B cell (primary cell): ENCODE data around the gene CISH. TPM values are rescaled to one million over a fixed set of nuclear protein-coding genes. Genes with fewer than 3 reads are reported as not detected.

Experiments used
- ATAC-seq: fragments of 200-7000 bp; cut with Tn5 transposase; one replicate; pipeline ENCODE4 v1.10.0; 2021; ENCODE audit warnings: low read depth, mild to moderate bottlenecking, moderate number of reproducible peaks, moderate library complexity
- CTCF ChIA-PET: fragments of 350-600 bp; sonication (Branson Sonifier 250); formaldehyde crosslinking; loops from one replicate; lab custom pipeline; 2021; ENCODE audit warnings: antibody characterized with exemption, inconsistent platforms; lab: Charles Lee
- POLR2A ChIA-PET: fragments of 350-600 bp; sonication (Branson Sonifier 250); formaldehyde crosslinking; loops from one replicate; lab custom pipeline; 2021; ENCODE audit warnings: antibody characterized with exemption; lab: Charles Lee
- DNase-seq: peaks from one replicate; pipeline ENCODE4 v3.0.0; 2013
- H2AFZ ChIP-seq: 2 replicates; pipeline ENCODE4 v1.6.1; 2012; ENCODE audit warnings: mild to moderate bottlenecking, low read depth, low read length; ENCODE audit not compliant: insufficient read depth, poor library complexity, severe bottlenecking
- H3K27ac ChIP-seq, 2 donors: 1 replicate in 1 of 2; 2 replicates in 1 of 2; pipeline ENCODE4 v1.5.1; 2012 to 2013; ENCODE audit warnings: low read length in 2 of 2, mild to moderate bottlenecking in 2 of 2, moderate library complexity in 1 of 2
- H3K27me3 ChIP-seq, 4 experiments: fragments of 200-600 bp in 1 of 4; sonication (generic) in 1 of 4; replicated peaks in 1 of 4; 1 replicate in 2 of 4; 2 replicates in 2 of 4; pipeline versions ENCODE4 v1.6.1 to v1.7.0; 2013 to 2016; ENCODE audit warnings: low read length in 3 of 4, mild to moderate bottlenecking in 2 of 4, mixed read lengths in 1 of 4, moderate library complexity in 1 of 4; ENCODE audit not compliant: insufficient read depth in 4 of 4, control insufficient read depth in 3 of 4; ENCODE audit errors: control extremely low read depth in 1 of 4
- H3K36me3 ChIP-seq, 2 experiments: replicated peaks in 1 of 2; 1 replicate in 1 of 2; 2 replicates in 1 of 2; pipeline versions ENCODE4 v1.6.1 to v1.7.1; 2013; ENCODE audit warnings: low read length in 1 of 2; ENCODE audit not compliant: insufficient read depth in 2 of 2, control insufficient read depth in 1 of 2; ENCODE audit errors: control extremely low read depth in 1 of 2, extremely low read depth in 1 of 2
- H3K4me1 ChIP-seq, 2 donors: fragments of 200-600 bp in 1 of 2; sonication (generic) in 1 of 2; 1 replicate in 1 of 2; 2 replicates in 1 of 2; pipeline versions ENCODE4 v1.5.1 to v1.6.1; 2013 to 2017; ENCODE audit warnings: low read length in 2 of 2; ENCODE audit not compliant: control insufficient read depth in 2 of 2, insufficient read depth in 2 of 2
- H3K4me2 ChIP-seq: replicated peaks from 2 replicates; pipeline ENCODE3; 2012; ENCODE audit warnings: mild to moderate bottlenecking, low read depth, low read length; ENCODE audit not compliant: poor library complexity, severe bottlenecking
- H3K4me3 ChIP-seq, 5 experiments: fragments of 200-600 bp in 1 of 5; sonication (generic) in 1 of 5; 1 replicate in 3 of 5; 2 replicates in 2 of 5; pipeline versions ENCODE4 v1.5.1 to v1.7.0; 2011 to 2016; ENCODE audit warnings: low read length in 4 of 5, mild to moderate bottlenecking in 4 of 5, low read depth in 2 of 5, control low read depth in 1 of 5, moderate library complexity in 1 of 5; ENCODE audit not compliant: insufficient read depth in 1 of 5; ENCODE audit errors: control extremely low read depth in 1 of 5, extremely low read depth in 1 of 5
- H3K79me2 ChIP-seq: fragments of 200-600 bp; sonication (generic); one replicate; pipeline ENCODE4 v1.6.0; 2016; ENCODE audit warnings: low read length; ENCODE audit not compliant: control insufficient read depth, insufficient read depth
- H3K9ac ChIP-seq: fragments of 200-600 bp; sonication (generic); 2 replicates; pipeline ENCODE4 v1.6.1; 2017; ENCODE audit warnings: mild to moderate bottlenecking, low read length, moderate library complexity
- H3K9me3 ChIP-seq, 3 donors: one replicate each; pipeline versions ENCODE4 v1.6.1 to v1.7.1; 2013; ENCODE audit warnings: low read length in 2 of 3; ENCODE audit not compliant: control insufficient read depth in 2 of 3, insufficient read depth in 1 of 3; ENCODE audit errors: control extremely low read depth in 1 of 3
- H4K20me1 ChIP-seq: 2 replicates; pipeline ENCODE4 v1.6.0; 2012; ENCODE audit warnings: mild to moderate bottlenecking, low read length; ENCODE audit not compliant: insufficient read depth, control insufficient read depth, poor library complexity, severe bottlenecking
- H3K27ac Mint-ChIP-seq: one replicate; pipeline ENCODE4 v1.8.0; 2021; ENCODE audit warnings: mixed read lengths
- H3K27me3 Mint-ChIP-seq: one replicate; pipeline ENCODE4 v1.8.0; 2021; ENCODE audit warnings: mixed read lengths
- H3K4me1 Mint-ChIP-seq: one replicate; pipeline ENCODE4 v1.8.0; 2021; ENCODE audit warnings: mixed read lengths
- H3K4me3 Mint-ChIP-seq: one replicate; pipeline ENCODE4 v1.8.0; 2021; ENCODE audit warnings: mixed read lengths
- H3K9me3 Mint-ChIP-seq: one replicate; pipeline ENCODE4 v1.8.0; 2022; ENCODE audit warnings: mixed read lengths; ENCODE audit not compliant: insufficient read depth
- EZH2 ChIP-seq: IDR thresholded peaks from 2 replicates; pipeline ENCODE4 v1.6.1; 2012; ENCODE audit warnings: borderline replicate concordance, low read depth, mild to moderate bottlenecking, moderate library complexity, low read length; ENCODE audit not compliant: insufficient read depth, poor library complexity, severe bottlenecking
- WGBS: methylation state at CpG from one replicate; pipeline ENCODE4 v1.1.5; 2013; ENCODE audit warnings: missing lambda C conversion rate; ENCODE audit not compliant: insufficient coverage; 5-methylcytosine and 5-hydroxymethylcytosine counted together
- intact Hi-C: fragments of 100-400 bp; cut with micrococcal nuclease; formaldehyde crosslinking; loops from one replicate; pipeline ENCODE4 v1.10.0; 2022
- polyA plus RNA-seq: library from polyadenylated mRNA; depleted of rRNA; stranded (reverse); fragments of >200 nt; gene quantifications from 2 replicates; pipeline ENCODE4 v1.2.3, GENCODE V29; 2012
- total RNA-seq, 2 donors: library from RNA; stranded (reverse); fragments of 120-200 nt in 1 of 2; gene quantifications; 1 replicate in 1 of 2; 2 replicates in 1 of 2; pipeline versions ENCODE4 v1.2.3 to v1.2.4, GENCODE V29; 2013 to 2022
- TF ChIP-seq, protein P1 (sequence below): fragments of 200-600 bp; IDR thresholded peaks from one replicate; pipeline ENCODE4 v1.8.0; 2022; ENCODE audit warnings: antibody characterized with exemption, mild to moderate bottlenecking

Gene CISH
- total and polyA plus RNA-seq, 2 donors (not counting 1 experiment from before 2014, with no cell fraction given) = 2.3 to 3.5 TPM

DNA sequence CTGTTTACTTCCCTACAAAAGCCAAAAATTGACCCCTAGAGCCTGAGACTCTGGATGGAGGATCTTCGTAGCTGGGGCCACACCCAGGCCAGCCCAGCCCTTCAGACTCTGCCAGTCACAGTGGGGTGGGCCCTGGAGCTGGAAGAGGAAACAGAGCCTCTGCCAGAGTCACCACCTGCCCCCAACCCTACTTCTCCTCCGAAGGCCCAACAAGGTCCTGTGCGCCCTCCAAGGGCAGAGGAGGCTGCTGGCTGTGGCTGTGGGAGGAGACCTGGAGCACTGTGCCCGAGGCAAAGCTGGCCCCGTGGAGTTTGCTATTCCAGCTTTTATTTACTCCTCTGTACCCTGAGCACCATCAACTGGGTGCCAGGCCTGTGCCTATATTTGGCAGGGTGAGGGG, 19.0 kb downstream of the CISH start:
- H3K4me1 Mint-ChIP-seq = peaks cover 27% of the 10 kb centered on the region
- H3K4me2 ChIP-seq = no peak overlapping the region

DNA sequence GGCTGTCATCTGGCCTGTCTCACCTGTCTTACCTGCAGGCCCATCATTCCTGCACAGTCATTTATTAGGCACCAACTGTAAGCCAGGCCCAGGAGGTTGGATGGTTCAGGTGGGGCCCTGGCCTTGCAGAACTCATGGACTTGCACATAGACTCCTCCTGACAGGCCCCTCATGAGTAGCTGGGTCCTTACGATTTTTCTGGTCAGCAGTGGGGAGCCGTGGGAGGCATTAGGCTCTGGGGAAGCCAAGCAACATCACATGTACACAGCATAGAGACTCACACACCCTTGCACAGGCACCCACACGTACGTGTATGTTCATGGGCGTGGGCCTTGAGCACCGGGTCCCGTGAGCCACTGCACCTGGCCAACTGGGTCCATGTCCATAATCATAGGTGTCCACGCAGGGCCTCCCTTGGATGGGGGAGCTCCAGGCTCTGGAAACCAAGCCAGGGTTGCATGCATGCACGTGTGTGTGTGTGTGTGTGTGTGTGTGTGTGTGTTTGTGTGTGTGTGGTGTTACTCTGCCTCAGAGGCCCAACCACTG, 20.3 kb downstream of the CISH start:
- H3K4me2 ChIP-seq = peak overlapping the region; percentile 90
- WGBS = 66% methylated on average over 6 of the region's 9 CpGs

More for the DNA sequence above, 19.0 kb downstream of the CISH start:
- TF ChIP-seq, protein P1, sequence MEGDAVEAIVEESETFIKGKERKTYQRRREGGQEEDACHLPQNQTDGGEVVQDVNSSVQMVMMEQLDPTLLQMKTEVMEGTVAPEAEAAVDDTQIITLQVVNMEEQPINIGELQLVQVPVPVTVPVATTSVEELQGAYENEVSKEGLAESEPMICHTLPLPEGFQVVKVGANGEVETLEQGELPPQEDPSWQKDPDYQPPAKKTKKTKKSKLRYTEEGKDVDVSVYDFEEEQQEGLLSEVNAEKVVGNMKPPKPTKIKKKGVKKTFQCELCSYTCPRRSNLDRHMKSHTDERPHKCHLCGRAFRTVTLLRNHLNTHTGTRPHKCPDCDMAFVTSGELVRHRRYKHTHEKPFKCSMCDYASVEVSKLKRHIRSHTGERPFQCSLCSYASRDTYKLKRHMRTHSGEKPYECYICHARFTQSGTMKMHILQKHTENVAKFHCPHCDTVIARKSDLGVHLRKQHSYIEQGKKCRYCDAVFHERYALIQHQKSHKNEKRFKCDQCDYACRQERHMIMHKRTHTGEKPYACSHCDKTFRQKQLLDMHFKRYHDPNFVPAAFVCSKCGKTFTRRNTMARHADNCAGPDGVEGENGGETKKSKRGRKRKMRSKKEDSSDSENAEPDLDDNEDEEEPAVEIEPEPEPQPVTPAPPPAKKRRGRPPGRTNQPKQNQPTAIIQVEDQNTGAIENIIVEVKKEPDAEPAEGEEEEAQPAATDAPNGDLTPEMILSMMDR = no peak
- Mint-ChIP-seq H3K9me3 (no peaks in the 10 kb centered on the region), H3K4me3 (peak overlapping the region; percentile 34), H3K27ac (peak overlapping the region; percentile 56), H3K27me3 (no peaks in the 10 kb centered on the region)
- no peaks in the 10 kb centered on the region for H3K79me2 ChIP-seq
- H3K36me3 ChIP-seq = no peaks in the 10 kb centered on the region
- intact Hi-C loops = no loop called here
- WGBS = 35% methylated on average over 2 of the region's 5 CpGs
- H3K9ac ChIP-seq = no peak overlapping the region
- ATAC-seq (no peak), DNase-seq (no peak)
- peak overlapping the region; percentile 20 for H2AFZ ChIP-seq
- H4K20me1 ChIP-seq = no peaks in the 10 kb centered on the region
- H3K27me3 ChIP-seq = no peaks in the 10 kb centered on the region
- H3K4me1 ChIP-seq = peaks cover 18 to 43% of the 10 kb centered on the region in 2 donors
- no peak overlapping the region for H3K4me3 ChIP-seq
- H3K27ac ChIP-seq = no peak overlapping the region
- ChIA-PET POLR2A (interaction anchor here (0.6 to 1.5 kb wide), 3 partner anchors 19 to 366 kb away, joined by 3 to 5 read pairs (median 4); partner anchors contain the start of genes CISH and HEMK1), CTCF (interaction anchor here (0.9 to 11.1 kb wide), 6 partner anchors 9 to 246 kb away, joined by 3 to 204 read pairs (median 11); partner anchors contain the start of genes CISH, HEMK1 and MAPKAPK3)
- no peaks in the 10 kb centered on the region for H3K9me3 ChIP-seq

More for the DNA sequence above, 20.3 kb downstream of the CISH start:
- H3K4me1 ChIP-seq = peaks cover 18 to 43% of the 10 kb centered on the region in 2 donors
- peak overlapping the region; percentile 59 for H2AFZ ChIP-seq
- H3K27ac ChIP-seq = peak overlapping the region; percentile 88 to 91
- H3K36me3 ChIP-seq = no peaks in the 10 kb centered on the region
- H3K9me3 ChIP-seq = no peaks in the 10 kb centered on the region
- H3K4me3 ChIP-seq = peak overlapping the region in 2 of 5 experiments; percentile 57 to 71
- TF ChIP-seq EZH2 = no peak
- TF ChIP-seq, protein P1 = no peak
- ATAC-seq (no peak), DNase-seq (no peak)
- ChIA-PET POLR2A (interaction anchor here (0.6 to 3.5 kb wide), 8 partner anchors 10 to 1065 kb away, joined by 3 to 21 read pairs (median 5); partner anchors contain the start of genes C3orf18, CISH and HEMK1), CTCF (interaction anchor here (0.7 to 11.1 kb wide), 9 partner anchors 10 to 61 kb away, joined by 4 to 204 read pairs (median 6); partner anchors contain the start of genes C3orf18, CISH, HEMK1 and MAPKAPK3)
- H3K9ac ChIP-seq = peak overlapping the region; percentile 69
- peaks cover 29% of the 10 kb centered on the region for H3K4me1 Mint-ChIP-seq
- H3K27me3 ChIP-seq = no peaks in the 10 kb centered on the region
- H3K27ac Mint-ChIP-seq = peak overlapping the region; percentile 96
- no peaks in the 10 kb centered on the region for H3K9me3 Mint-ChIP-seq
- no peaks in the 10 kb centered on the region for H3K27me3 Mint-ChIP-seq
- H3K79me2 ChIP-seq = no peaks in the 10 kb centered on the region
- no peaks in the 10 kb centered on the region for H4K20me1 ChIP-seq
- intact Hi-C loops = loop anchor here (1.0 kb wide), 1 partner anchor 23 kb away; no protein-coding TSS in a partner anchor
- peak overlapping the region; percentile 84 for H3K4me3 Mint-ChIP-seq
